A549 (cell line): ENCODE measurements around the gene YBX2. TPM values are rescaled to one million over a fixed set of nuclear protein-coding genes. Genes with fewer than 3 reads are reported as not detected.

Source experiments
- ATAC-seq, 2 experiments: fragments of 200-7000 bp in 1 of 2; fragments of >200 bp in 1 of 2; cut with Nextera tagmentation in 1 of 2; cut with Tn5 transposase in 1 of 2; 3 replicates each; pipeline versions ENCODE4 v1.8.0 to v1.9.1; 2018 to 2020; ENCODE audit warnings: mild to moderate bottlenecking in 1 of 2, moderate library complexity in 1 of 2
- CTCF ChIA-PET: fragments of 300-600 bp; sonication (Branson Sonifier 250); formaldehyde crosslinking; extraction: SDS; loops from one replicate; lab custom pipeline; 2021; ENCODE audit warnings: antibody characterized with exemption, inconsistent platforms; lab: Yijun Ruan, JAX
- POLR2A ChIA-PET: fragments of 350-600 bp; formaldehyde crosslinking; extraction: SDS; loops from one replicate; lab custom pipeline; 2021; ENCODE audit warnings: antibody characterized with exemption, inconsistent platforms; lab: Yijun Ruan, JAX
- DNase-seq, 2 experiments: peaks; one replicate each; pipeline versions ENCODE4 v3.0.0 to v3.0.0-alpha.2; 2011 to 2016; ENCODE audit warnings: low read depth in 1 of 2, low spot score in 1 of 2
- FAIRE-seq: peaks from 2 replicates; lab custom pipeline; 2011; peaks lifted over from hg19 to GRCh38; lab: Jason Lieb, UNC
- H3K27ac ChIP-seq, 2 experiments: fragments of >200 bp; sonication (Bioruptor Twin); formaldehyde crosslinking; 3 replicates each; pipeline ENCODE4 v1.5.1; 2016 to 2017
- H3K4me1 ChIP-seq: fragments of >200 bp; sonication (Bioruptor Twin); formaldehyde crosslinking; 3 replicates; pipeline ENCODE4 v1.6.1; 2016
- H3K4me2 ChIP-seq: fragments of >200 bp; sonication (Bioruptor Twin); formaldehyde crosslinking; 3 replicates; pipeline ENCODE4 v1.6.1; 2016
- H3K4me3 ChIP-seq: fragments of >200 bp; sonication (Bioruptor Twin); formaldehyde crosslinking; 3 replicates; pipeline ENCODE4 v1.5.1; 2016
- H3K9me3 ChIP-seq: fragments of >200 bp; sonication (Bioruptor Twin); formaldehyde crosslinking; 3 replicates; pipeline ENCODE4 v1.6.1; 2016
- ATOH8 ChIP-seq: fragments of 250-450 bp; sonication (Bioruptor Pico); IDR thresholded peaks from 2 replicates; pipeline ENCODE4 v1.5.0; 2020; ENCODE audit warnings: low read depth, mild to moderate bottlenecking, moderate library complexity
- BHLHE40 ChIP-seq: IDR thresholded peaks from 2 replicates; pipeline ENCODE4 v1.6.1; 2012; ENCODE audit warnings: low read depth, low read length, inconsistent platforms
- CBX2 ChIP-seq: fragments of 200-600 bp; sonication (generic); IDR thresholded peaks from 2 replicates; pipeline ENCODE4 v1.6.1; 2016; ENCODE audit warnings: low read depth, mild to moderate bottlenecking, borderline replicate concordance
- CBX8 ChIP-seq: fragments of 200-600 bp; sonication (generic); IDR thresholded peaks from 2 replicates; pipeline ENCODE4 v1.6.1; 2016
- CHD2 ChIP-seq: fragments of 150-350 bp; IDR thresholded peaks from 2 replicates; pipeline ENCODE4 v1.6.1; 2014; ENCODE audit warnings: low read length; ENCODE audit not compliant: partially characterized antibody
- EHF ChIP-seq: fragments of 250-450 bp; sonication (Bioruptor Pico); IDR thresholded peaks from 2 replicates; pipeline ENCODE4 v1.5.0; 2020; ENCODE audit warnings: mild to moderate bottlenecking
- HDAC2 ChIP-seq: fragments of 200-600 bp; sonication (generic); IDR thresholded peaks from 2 replicates; pipeline ENCODE4 v1.6.1; 2016
- HEYL ChIP-seq: fragments of 250-450 bp; sonication (Bioruptor Pico); IDR thresholded peaks from 2 replicates; pipeline ENCODE4 v1.8.0; 2021; ENCODE audit warnings: mild to moderate bottlenecking, moderate library complexity
- HOXA7 ChIP-seq: fragments of 250-450 bp; sonication (Bioruptor Pico); IDR thresholded peaks from 2 replicates; pipeline ENCODE4 v1.5.0; 2020; ENCODE audit warnings: mild to moderate bottlenecking, moderate library complexity
- HOXB13 ChIP-seq: fragments of 250-450 bp; sonication (Bioruptor Pico); IDR thresholded peaks from 2 replicates; pipeline ENCODE4 v1.5.0; 2020; ENCODE audit warnings: low read depth, mild to moderate bottlenecking, moderate library complexity
- JUN ChIP-seq, 2 experiments: fragments of >200 bp; sonication (Bioruptor Twin); formaldehyde crosslinking; IDR thresholded peaks; 2 replicates in 1 of 2; 3 replicates in 1 of 2; pipeline ENCODE4 v1.6.1; 2016 to 2017
- KDM5A ChIP-seq: fragments of 200-600 bp; sonication (generic); IDR thresholded peaks from 2 replicates; pipeline ENCODE4 v1.6.1; 2016; ENCODE audit warnings: antibody characterized with exemption, mild to moderate bottlenecking
- MAZ ChIP-seq: fragments of 150-350 bp; IDR thresholded peaks from 2 replicates; pipeline ENCODE4 v1.6.1; 2014; ENCODE audit warnings: antibody characterized with exemption, low read depth, low read length, borderline replicate concordance
- MYC ChIP-seq: IDR thresholded peaks from 2 replicates; pipeline ENCODE4 v1.6.1; 2012; ENCODE audit warnings: mild to moderate bottlenecking, inconsistent platforms, low read length, improper control_type of control experiment, borderline replicate concordance
- NFE2L2 ChIP-seq: fragments of 150-350 bp; conservative IDR thresholded peaks from 2 replicates; pipeline ENCODE4 v1.6.1; 2014; ENCODE audit warnings: low read length
- NPAS2 ChIP-seq: fragments of 250-450 bp; sonication (Bioruptor Pico); IDR thresholded peaks from 2 replicates; pipeline ENCODE4 v1.8.0; 2022; ENCODE audit warnings: mild to moderate bottlenecking, moderate library complexity, borderline replicate concordance
- POLR2A ChIP-seq: IDR thresholded peaks from 2 replicates; pipeline ENCODE4 v1.6.1; 2012; ENCODE audit warnings: mild to moderate bottlenecking, low read length
- RAD21 ChIP-seq, 2 experiments: fragments of >200 bp in 1 of 2; sonication (Bioruptor Twin) in 1 of 2; formaldehyde crosslinking in 1 of 2; IDR thresholded peaks in 1 of 2; conservative IDR thresholded peaks in 1 of 2; 2 replicates in 1 of 2; 3 replicates in 1 of 2; pipeline ENCODE4 v1.6.1; 2012 to 2018; ENCODE audit warnings: inconsistent platforms in 1 of 2
- RNF2 ChIP-seq: fragments of 200-600 bp; sonication (generic); IDR thresholded peaks from 2 replicates; pipeline ENCODE4 v1.6.1; 2016; ENCODE audit warnings: low read depth, mild to moderate bottlenecking, antibody characterized with exemption, moderate library complexity, borderline replicate concordance
- SREBF2 ChIP-seq: fragments of 450-650 bp; IDR thresholded peaks from 2 replicates; pipeline ENCODE4 v1.6.1; 2014; ENCODE audit warnings: mild to moderate bottlenecking, moderate library complexity
- TFCP2L1 ChIP-seq: fragments of 250-450 bp; sonication (Bioruptor Pico); IDR thresholded peaks from 2 replicates; pipeline ENCODE4 v1.5.0; 2021; ENCODE audit warnings: mild to moderate bottlenecking
- TP53 ChIP-seq: fragments of 250-450 bp; sonication (Bioruptor Pico); IDR thresholded peaks from 2 replicates; pipeline ENCODE4 v1.5.0; 2021; ENCODE audit warnings: mild to moderate bottlenecking, moderate library complexity
- ZC3H11A ChIP-seq: fragments of 450-650 bp; IDR thresholded peaks from 2 replicates; pipeline ENCODE4 v1.6.1; 2014; ENCODE audit warnings: antibody characterized with exemption, mild to moderate bottlenecking
- ZFP36 ChIP-seq: fragments of 450-650 bp; IDR thresholded peaks from 2 replicates; pipeline ENCODE4 v1.6.1; 2014; ENCODE audit warnings: borderline replicate concordance; ENCODE audit not compliant: partially characterized antibody
- WGBS: methylation state at CpG from one replicate; pipeline ENCODE4 v1.1.6; 2017; ENCODE audit errors: missing lambda C conversion rate; 5-methylcytosine and 5-hydroxymethylcytosine counted together
- polyA plus RNA-seq, 4 experiments: library from polyadenylated mRNA; depleted of rRNA in 3 of 4; stranded (reverse); fragments of >200 nt; fragmentation: RNase III in 1 of 4; extraction: RNeasy Plus Mini Kit Qiagen cat#74134 plus additional on column Dnase treatment in 1 of 4; gene quantifications; 2 replicates in 3 of 4; 3 replicates in 1 of 4; pipeline ENCODE4 v1.2.3, GENCODE V29; 2011 to 2017
- TF ChIP-seq, protein P1 (sequence below): IDR thresholded peaks from 2 replicates; pipeline ENCODE4 v1.6.1; 2012; ENCODE audit warnings: low read depth, borderline replicate concordance
- TF ChIP-seq, protein P2 (sequence below): IDR thresholded peaks from 2 replicates; pipeline ENCODE4 v1.6.1; 2012
- TF ChIP-seq, protein P3 (sequence below): IDR thresholded peaks from 2 replicates; pipeline ENCODE4 v1.6.1; 2012

Gene YBX2
- polyA plus RNA-seq, 2 of the 4 experiments (the other 2 are of a cell fraction) = 0.36 to 0.61 TPM

DNA sequence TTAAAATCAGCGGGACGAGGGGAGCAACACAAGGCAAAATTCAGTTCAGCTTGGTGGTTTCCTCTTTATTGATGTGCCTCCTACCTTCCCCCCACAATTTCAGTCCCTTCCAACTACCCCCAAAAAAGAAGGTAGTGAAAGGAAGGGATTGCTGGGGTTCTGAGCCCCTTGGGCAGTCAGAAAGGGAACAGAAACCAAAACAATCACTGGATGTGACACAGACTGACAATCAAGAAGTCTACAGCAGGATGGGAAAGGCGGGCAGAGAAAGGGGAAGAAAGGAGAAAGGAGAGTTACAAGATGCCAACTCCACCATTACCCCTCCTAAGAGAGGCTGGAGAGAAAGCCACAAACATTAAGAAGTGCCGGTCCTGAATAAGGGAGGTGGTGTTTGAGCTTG is 54.1 kb downstream of the YBX2 start:
- H3K4me2 ChIP-seq = peak overlapping the region; percentile 97
- peak overlapping the region; percentile 18 to 54; a peak in 4 of 6 replicates for H3K27ac ChIP-seq
- FAIRE-seq = no peak

DNA sequence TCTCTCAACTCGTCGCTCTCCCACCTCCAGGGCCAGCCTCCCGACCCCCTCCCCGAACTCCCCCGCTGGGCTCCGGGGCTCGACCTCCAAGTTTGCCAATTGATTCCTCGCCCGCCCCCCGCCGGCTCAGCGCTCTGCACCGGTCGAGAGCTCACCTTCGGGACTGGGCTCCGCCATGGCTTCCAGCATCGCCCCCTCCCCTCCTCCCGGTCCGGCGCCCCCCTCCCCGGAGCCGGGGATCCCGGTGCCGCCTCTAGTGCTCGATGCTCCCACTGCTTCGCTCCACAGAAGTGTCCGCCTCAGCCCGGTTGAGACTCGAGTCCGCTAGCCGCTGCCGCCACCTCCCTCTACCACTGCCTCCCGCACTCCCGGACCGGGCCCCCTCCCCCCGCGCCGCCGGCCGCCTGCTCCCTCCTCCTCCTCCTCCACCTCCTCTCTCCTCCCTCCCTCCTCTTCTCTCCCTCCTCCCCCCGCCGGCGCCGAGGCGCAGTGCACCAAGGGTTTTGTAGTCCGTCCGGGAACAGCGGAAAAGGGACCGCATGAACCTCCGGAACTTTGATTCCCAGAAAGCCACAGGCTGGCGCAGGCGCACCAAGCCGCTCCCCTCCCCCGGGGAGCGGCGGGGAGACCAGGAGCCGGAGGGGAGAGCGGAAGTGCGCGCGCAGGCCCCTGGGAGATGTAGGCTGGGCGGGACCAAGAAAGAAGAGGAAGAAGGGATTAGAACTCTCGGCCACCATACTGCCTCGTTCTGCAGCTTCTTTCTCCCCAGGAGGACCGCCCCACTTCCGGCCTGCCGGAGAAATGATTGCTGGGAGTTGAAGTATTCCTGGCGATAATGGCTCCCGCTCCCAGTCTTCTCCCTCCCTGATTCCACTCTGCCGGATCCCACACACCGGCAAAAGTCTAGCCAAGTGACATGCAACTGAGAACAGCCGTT is 55.1 kb downstream of the YBX2 start, which contains the start of gene PHF23:
Gene PHF23 (minus strand): TSS at position 367 of the 937 bp plus-strand sequence. CDS start 178 bp downstream, at position 189.
- CTCF ChIA-PET = interaction anchor here (0.9 to 17.3 kb wide), 7 partner anchors 10 to 61 kb away, joined by 3 to 169 read pairs (median 11); partner anchors contain the start of genes ACADVL, DLG4 and SLC2A4
- TF ChIP-seq TP53 = no peak
- TF ChIP-seq HEYL = no peak
- TF ChIP-seq EHF (CRISPR knock-in tag) = no peak
- no peak for TF ChIP-seq HOXA7 (CRISPR knock-in tag)
- TF ChIP-seq, protein P1, sequence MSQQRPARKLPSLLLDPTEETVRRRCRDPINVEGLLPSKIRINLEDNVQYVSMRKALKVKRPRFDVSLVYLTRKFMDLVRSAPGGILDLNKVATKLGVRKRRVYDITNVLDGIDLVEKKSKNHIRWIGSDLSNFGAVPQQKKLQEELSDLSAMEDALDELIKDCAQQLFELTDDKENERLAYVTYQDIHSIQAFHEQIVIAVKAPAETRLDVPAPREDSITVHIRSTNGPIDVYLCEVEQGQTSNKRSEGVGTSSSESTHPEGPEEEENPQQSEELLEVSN = no peak
- TF ChIP-seq RNF2 = no peak
- no peak for TF ChIP-seq ATOH8 (CRISPR knock-in tag)
- TF ChIP-seq HDAC2 = no peak
- no peak for TF ChIP-seq ZFP36
- TF ChIP-seq CBX2 = no peak
- TF ChIP-seq RAD21 (conservative IDR thresholded peaks at IDR 0.05 in 1 of 2, IDR thresholded peaks at IDR 0.05 in 1 of 2) = no peak
- peak; percentile 97 for TF ChIP-seq MAZ
- TF ChIP-seq, protein P2, sequence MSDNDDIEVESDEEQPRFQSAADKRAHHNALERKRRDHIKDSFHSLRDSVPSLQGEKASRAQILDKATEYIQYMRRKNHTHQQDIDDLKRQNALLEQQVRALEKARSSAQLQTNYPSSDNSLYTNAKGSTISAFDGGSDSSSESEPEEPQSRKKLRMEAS = peak; percentile 52
- TF ChIP-seq KDM5A = no peak
- no peak for TF ChIP-seq HOXB13 (CRISPR knock-in tag)
- no peak for TF ChIP-seq TFCP2L1
- TF ChIP-seq POLR2A = peak; percentile 70
- TF ChIP-seq NFE2L2 = no peak
- TF ChIP-seq CHD2 = peak; percentile 49
- peak; percentile 75; the same call in 1 of the 2 replicates for TF ChIP-seq MYC
- TF ChIP-seq CBX8 = no peak
- TF ChIP-seq NPAS2 (CRISPR knock-in tag) = no peak
- TF ChIP-seq JUN (IDR thresholded peaks at IDR 0.05) = peak; percentile 73 to 81; a peak in 3 of 5 replicates
- TF ChIP-seq BHLHE40 = no peak
- POLR2A ChIA-PET = interaction anchor here (0.6 to 6.9 kb wide), 4 partner anchors 12 to 19 kb away, joined by 3 to 63 read pairs (median 4); partner anchors contain the start of genes ACADVL, CTDNEP1, DLG4 and ELP5
- Histone ChIP-seq H3K4me3 (peak within 1 kb of the TSS; percentile 99), H3K27ac (peak within 1 kb of the TSS; percentile 98 to 100), H3K9me3 (no peaks in the 10 kb centered on the region), H3K4me2 (peak within 1 kb of the TSS; percentile 97), H3K4me1 (peaks cover 52% of the 10 kb centered on the region)
- peak; percentile 54 to 79 for ATAC-seq
- WGBS = 1% methylated on average over 44 of the region's 72 CpGs
- peak; percentile 100 for DNase-seq
- no peak for FAIRE-seq

More for the DNA sequence above, 54.1 kb downstream of the YBX2 start:
- TF ChIP-seq ZC3H11A (no peak), NFE2L2 (no peak), RAD21 (conservative IDR thresholded peaks at IDR 0.05 in 1 of 2, IDR thresholded peaks at IDR 0.05 in 1 of 2) (no peak), SREBF2 (no peak)
- TF ChIP-seq, protein P2 = no peak
- TF ChIP-seq, protein P3, sequence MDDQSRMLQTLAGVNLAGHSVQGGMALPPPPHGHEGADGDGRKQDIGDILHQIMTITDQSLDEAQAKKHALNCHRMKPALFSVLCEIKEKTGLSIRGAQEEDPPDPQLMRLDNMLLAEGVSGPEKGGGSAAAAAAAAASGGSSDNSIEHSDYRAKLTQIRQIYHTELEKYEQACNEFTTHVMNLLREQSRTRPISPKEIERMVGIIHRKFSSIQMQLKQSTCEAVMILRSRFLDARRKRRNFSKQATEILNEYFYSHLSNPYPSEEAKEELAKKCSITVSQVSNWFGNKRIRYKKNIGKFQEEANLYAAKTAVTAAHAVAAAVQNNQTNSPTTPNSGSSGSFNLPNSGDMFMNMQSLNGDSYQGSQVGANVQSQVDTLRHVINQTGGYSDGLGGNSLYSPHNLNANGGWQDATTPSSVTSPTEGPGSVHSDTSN = no peak
- Histone ChIP-seq H3K9me3 (no peaks in the 10 kb centered on the region), H3K4me3 (peak overlapping the region; percentile 20; the same call in 1 of the 3 replicates), H3K4me1 (peaks cover 44% of the 10 kb centered on the region)
- ChIA-PET CTCF (interaction anchor here (0.9 to 17.3 kb wide), 8 partner anchors 9 to 63 kb away, joined by 3 to 169 read pairs (median 9); partner anchors contain the start of genes ACADVL, CTDNEP1, DLG4 and ELP5), POLR2A (no interaction called here)
- DNase-seq (no peak), ATAC-seq (no peak)
- 42% methylated on average over 4 of the region's 4 CpGs for WGBS
